ENCODE data around the gene ROMO1. TPM values are rescaled to one million over a fixed set of nuclear protein-coding genes. Genes with fewer than 3 reads are reported as not detected.
"Not testable (repeated sequence)": the region's sequence is repeated elsewhere in the genome, so short reads cannot be mapped to it uniquely, and the experiment has no call there.

ROMO1 gene
- total RNA-seq, 1 donor = 143 TPM

GRCh38 chr20:35702824-35703695, 3.9 kb downstream of the ROMO1 start:
- no peak overlapping the region for H3K4me3 ChIP-seq (ENCODE audit: low read depth, low read length)
- DNase-seq (ENCODE audit: low read depth) = no peak
- TF ChIP-seq CTCF (IDR thresholded peaks at IDR 0.05; ENCODE audit: insufficient read depth, low read depth, low read length) = no peak

- DNase-seq (ENCODE audit: low read depth) = no peak
- no peak for TF ChIP-seq CTCF (IDR thresholded peaks at IDR 0.05; ENCODE audit: insufficient read depth, low read depth, low read length)
- no peak overlapping the region for H3K4me3 ChIP-seq (ENCODE audit: low read depth, low read length)
These were observed 5.5 kb downstream of the ROMO1 start for GRCh38 chr20:35704514-35705261.

GRCh38 chr20:35705894-35706293, 6.7 kb downstream of the ROMO1 start:
- not testable (repeated sequence) for DNase-seq (ENCODE audit: low read depth); H3K4me3 ChIP-seq (ENCODE audit: low read depth, low read length)

- DNase-seq (ENCODE audit: low read depth); H3K4me3 ChIP-seq (ENCODE audit: low read depth, low read length): not testable (repeated sequence)
These were observed 7.7 kb downstream of the ROMO1 start for GRCh38 chr20:35706591-35707529.

- no peak for DNase-seq (ENCODE audit: low read depth)
- no peak overlapping the region for H3K4me3 ChIP-seq (ENCODE audit: low read depth, low read length)
- no peak for TF ChIP-seq CTCF (IDR thresholded peaks at IDR 0.05; ENCODE audit: insufficient read depth, low read depth, low read length)
These were observed 9.3 kb downstream of the ROMO1 start for GRCh38 chr20:35708502-35708901.

GRCh38 chr20:35709259-35709658, 10.1 kb downstream of the ROMO1 start:
- H3K4me3 ChIP-seq (ENCODE audit: low read depth, low read length) = no peak overlapping the region
- DNase-seq (ENCODE audit: low read depth) = no peak
- no peak for TF ChIP-seq CTCF (IDR thresholded peaks at IDR 0.05; ENCODE audit: insufficient read depth, low read depth, low read length)

- TF ChIP-seq CTCF (IDR thresholded peaks at IDR 0.05; ENCODE audit: insufficient read depth, low read depth, low read length) = no peak
- no peak for DNase-seq (ENCODE audit: low read depth)
- H3K4me3 ChIP-seq (ENCODE audit: low read depth, low read length) = no peak overlapping the region
These were observed 10.8 kb downstream of the ROMO1 start for GRCh38 chr20:35710039-35710438.

Data from fibroblast of villous mesenchyme (primary cell).